KMS-11 (cell line): ENCODE data around the gene ZNF229.
"Not testable (repeated sequence)": the region's sequence is repeated elsewhere in the genome, so short reads cannot be mapped to it uniquely, and the experiment has no call there.

Experiments
- H2AFZ ChIP-seq: fragments of 200-600 bp; sonication (generic); 2 replicates; pipeline ENCODE4 v1.6.1; 2016; ENCODE audit warnings: antibody characterized with exemption, mixed run types, low read depth
- H3K27ac ChIP-seq: fragments of 200-600 bp; sonication (generic); 2 replicates; pipeline ENCODE4 v1.6.1; 2016; ENCODE audit warnings: mild to moderate bottlenecking, mixed run types
- H3K27me3 ChIP-seq: fragments of 200-600 bp; sonication (generic); 2 replicates; pipeline ENCODE4 v1.6.1; 2017; ENCODE audit warnings: mild to moderate bottlenecking, low read depth, mixed run types, moderate library complexity; ENCODE audit not compliant: insufficient read depth
- H3K36me3 ChIP-seq: fragments of 200-600 bp; sonication (generic); 2 replicates; pipeline ENCODE4 v1.6.1; 2017; ENCODE audit warnings: mild to moderate bottlenecking, mixed run types; ENCODE audit not compliant: insufficient read depth
- H3K4me1 ChIP-seq: fragments of 200-600 bp; sonication (generic); 2 replicates; pipeline ENCODE4 v1.6.1; 2016; ENCODE audit warnings: mild to moderate bottlenecking, low read depth, mixed run types; ENCODE audit not compliant: poor library complexity, severe bottlenecking
- H3K4me2 ChIP-seq: fragments of 200-600 bp; sonication (generic); 2 replicates; pipeline ENCODE4 v1.7.0; 2016; ENCODE audit warnings: mild to moderate bottlenecking, mixed run types
- H3K4me3 ChIP-seq: fragments of 200-600 bp; sonication (generic); IDR thresholded peaks from 2 replicates; pipeline ENCODE4 v1.6.1; 2017; ENCODE audit warnings: low read depth, low read length, mixed read lengths; ENCODE audit not compliant: insufficient read depth
- H3K79me2 ChIP-seq: fragments of 200-600 bp; sonication (generic); 2 replicates; pipeline ENCODE4 v1.6.1; 2016; ENCODE audit warnings: low read depth, mixed run types; ENCODE audit not compliant: insufficient read depth
- H3K9ac ChIP-seq: fragments of 200-600 bp; sonication (generic); 2 replicates; pipeline ENCODE4 v1.6.1; 2016; ENCODE audit warnings: mild to moderate bottlenecking, mixed run types
- H4K20me1 ChIP-seq: fragments of 200-600 bp; sonication (generic); 2 replicates; pipeline ENCODE4 v1.6.1; 2016; ENCODE audit warnings: mild to moderate bottlenecking, mixed run types; ENCODE audit not compliant: insufficient read depth
- TF ChIP-seq, protein P1 (sequence below): fragments of 200-600 bp; sonication (generic); conservative IDR thresholded peaks from 2 replicates; pipeline ENCODE4 v1.6.1; 2017; ENCODE audit warnings: low read depth, mild to moderate bottlenecking, antibody characterized with exemption, low read length, moderate library complexity, mixed read lengths

Gene ZNF229

DNA sequence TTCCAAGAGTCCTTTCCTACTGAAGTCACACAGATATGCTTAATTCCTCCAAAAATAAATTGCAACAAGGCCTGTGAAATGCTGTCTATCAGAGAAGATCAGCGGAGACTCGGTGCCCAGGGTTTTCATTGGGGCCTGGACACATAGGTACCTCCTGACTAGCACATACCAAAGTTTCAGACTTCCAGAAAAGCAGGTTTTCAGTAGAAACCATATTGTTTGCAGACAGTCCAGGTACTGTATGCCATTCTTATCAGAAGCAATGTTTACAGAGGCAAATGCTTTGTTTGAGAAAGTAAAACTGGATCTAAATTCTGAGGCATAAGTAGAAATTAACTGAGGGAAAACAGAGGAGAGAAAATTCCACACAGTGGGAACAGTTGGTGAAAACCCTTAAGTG is 12.8 kb downstream of the ZNF229 start:
- Histone ChIP-seq H4K20me1 (no peaks in the 10 kb centered on the region), H3K79me2 (no peaks in the 10 kb centered on the region), H3K4me1 (no peaks in the 10 kb centered on the region), H3K9ac (no peak overlapping the region), H3K27ac (no peak overlapping the region), H3K4me3 (no peak overlapping the region), H2AFZ (no peak overlapping the region), H3K4me2 (no peak overlapping the region), H3K36me3 (no peaks in the 10 kb centered on the region), H3K27me3 (no peaks in the 10 kb centered on the region)
- TF ChIP-seq, protein P1, sequence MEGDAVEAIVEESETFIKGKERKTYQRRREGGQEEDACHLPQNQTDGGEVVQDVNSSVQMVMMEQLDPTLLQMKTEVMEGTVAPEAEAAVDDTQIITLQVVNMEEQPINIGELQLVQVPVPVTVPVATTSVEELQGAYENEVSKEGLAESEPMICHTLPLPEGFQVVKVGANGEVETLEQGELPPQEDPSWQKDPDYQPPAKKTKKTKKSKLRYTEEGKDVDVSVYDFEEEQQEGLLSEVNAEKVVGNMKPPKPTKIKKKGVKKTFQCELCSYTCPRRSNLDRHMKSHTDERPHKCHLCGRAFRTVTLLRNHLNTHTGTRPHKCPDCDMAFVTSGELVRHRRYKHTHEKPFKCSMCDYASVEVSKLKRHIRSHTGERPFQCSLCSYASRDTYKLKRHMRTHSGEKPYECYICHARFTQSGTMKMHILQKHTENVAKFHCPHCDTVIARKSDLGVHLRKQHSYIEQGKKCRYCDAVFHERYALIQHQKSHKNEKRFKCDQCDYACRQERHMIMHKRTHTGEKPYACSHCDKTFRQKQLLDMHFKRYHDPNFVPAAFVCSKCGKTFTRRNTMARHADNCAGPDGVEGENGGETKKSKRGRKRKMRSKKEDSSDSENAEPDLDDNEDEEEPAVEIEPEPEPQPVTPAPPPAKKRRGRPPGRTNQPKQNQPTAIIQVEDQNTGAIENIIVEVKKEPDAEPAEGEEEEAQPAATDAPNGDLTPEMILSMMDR = no peak

DNA sequence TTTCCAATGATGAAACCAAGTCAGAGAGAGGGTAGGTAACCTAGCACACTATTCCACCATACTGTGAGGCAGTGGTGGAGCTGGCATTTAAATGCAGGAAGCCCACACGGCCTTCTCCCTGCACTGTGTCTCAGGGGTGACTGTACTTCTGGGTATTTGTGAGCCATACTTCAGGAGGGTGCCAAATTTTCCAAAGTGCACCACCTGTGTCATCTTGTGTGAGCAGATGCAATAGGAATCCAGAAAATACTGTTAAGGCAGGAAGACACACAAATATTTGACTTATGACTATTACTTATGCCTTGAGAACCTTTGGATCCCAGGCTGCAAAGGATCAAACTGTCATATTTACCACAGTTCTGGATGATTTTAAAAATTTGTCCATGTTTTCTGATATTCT is 17.3 kb downstream of the ZNF229 start:
- no peaks in the 10 kb centered on the region for H3K4me1 ChIP-seq
- no peak overlapping the region for H3K27ac ChIP-seq
- H4K20me1 ChIP-seq = no peaks in the 10 kb centered on the region
- no peak overlapping the region for H2AFZ ChIP-seq
- H3K27me3 ChIP-seq = no peaks in the 10 kb centered on the region
- no peak overlapping the region for H3K9ac ChIP-seq
- H3K4me3 ChIP-seq = no peak overlapping the region
- TF ChIP-seq, protein P1 = no peak
- H3K36me3 ChIP-seq = no peaks in the 10 kb centered on the region
- H3K79me2 ChIP-seq = no peaks in the 10 kb centered on the region
- H3K4me2 ChIP-seq = no peak overlapping the region

DNA sequence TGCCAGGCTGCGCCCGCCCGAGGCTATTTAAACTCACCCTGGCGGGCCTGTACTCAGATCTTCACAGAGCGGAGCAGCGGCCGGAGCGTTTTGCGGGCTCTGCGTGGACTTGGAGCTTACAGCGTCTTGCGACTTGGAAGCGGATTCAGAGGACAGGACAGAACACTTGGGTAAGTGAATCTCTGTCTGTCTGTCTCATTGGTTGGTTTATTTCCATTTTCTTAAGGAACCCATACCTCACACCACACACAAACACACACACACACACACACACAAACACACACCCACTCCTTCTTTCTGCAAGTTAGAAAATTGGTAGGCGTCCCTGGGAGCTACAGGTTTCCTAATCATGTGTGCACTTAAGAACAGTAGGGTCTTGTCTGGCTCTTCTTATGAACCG is 32.7 kb downstream of the ZNF229 start:
- not testable (repeated sequence) for H3K36me3 ChIP-seq, H3K4me1 ChIP-seq, H3K4me3 ChIP-seq, H3K27ac ChIP-seq, H3K4me2 ChIP-seq, H3K27me3 ChIP-seq, H3K79me2 ChIP-seq, H3K9ac ChIP-seq, H4K20me1 ChIP-seq, H2AFZ ChIP-seq

DNA sequence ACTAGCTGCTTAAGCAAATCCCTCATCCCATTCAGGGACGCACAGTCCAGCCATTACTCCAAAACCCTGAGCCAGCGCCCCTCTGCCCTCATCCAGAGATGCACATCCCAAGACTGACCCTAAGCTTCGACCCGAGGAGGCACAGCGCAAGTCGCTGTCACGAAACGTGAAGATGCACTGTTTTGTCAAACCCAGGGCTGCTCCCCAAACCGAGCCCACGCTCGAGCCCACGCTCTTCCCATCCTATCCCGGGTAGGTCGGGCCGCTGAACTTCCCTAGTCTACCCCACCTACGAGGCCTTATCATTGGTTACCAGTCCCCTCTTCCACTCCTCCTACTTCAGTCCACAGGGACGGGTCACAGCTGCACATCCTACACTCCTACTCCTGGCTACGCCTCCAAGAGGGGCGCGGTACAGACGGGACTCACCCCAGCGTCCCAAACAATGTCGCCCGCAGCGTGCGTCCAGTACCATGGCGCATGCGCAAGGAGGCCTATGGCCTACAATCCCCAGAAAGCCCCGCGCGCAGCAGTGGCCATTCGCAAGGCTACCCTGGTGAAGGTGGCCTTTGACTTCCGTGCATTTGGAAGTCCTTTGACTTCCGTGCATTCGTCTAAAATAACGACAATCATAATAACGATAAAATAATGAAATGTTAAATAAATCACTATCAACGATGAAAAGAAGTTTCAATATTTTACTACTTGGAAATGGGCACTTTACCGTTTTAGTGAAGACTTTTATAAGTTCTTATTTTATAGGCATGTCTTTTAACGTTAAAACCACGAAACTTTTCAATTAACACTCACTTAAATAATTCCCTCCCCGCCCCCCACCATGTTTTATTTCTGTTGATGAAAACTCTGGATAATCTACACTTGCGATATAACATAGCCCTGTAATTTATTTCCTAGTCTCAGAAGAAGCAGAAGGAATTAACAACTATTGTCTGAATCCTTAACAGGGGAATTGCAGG is 46.8 kb downstream of the ZNF229 start, which contains the start of gene ZNF285:
Gene ZNF285 (minus strand): TSS at position 470 of the 977 bp plus-strand sequence. CDS start 4,395 bp downstream, outside the sequence.
- Histone ChIP-seq H3K4me2 (no peak within 1 kb of the TSS), H3K36me3 (no peaks in the 10 kb centered on the region), H4K20me1 (no peaks in the 10 kb centered on the region), H3K4me1 (no peaks in the 10 kb centered on the region), H3K79me2 (no peaks in the 10 kb centered on the region), H3K27me3 (no peaks in the 10 kb centered on the region), H3K27ac (no peak within 1 kb of the TSS), H3K9ac (no peak within 1 kb of the TSS), H3K4me3 (no peak within 1 kb of the TSS), H2AFZ (no peak within 1 kb of the TSS)
- TF ChIP-seq, protein P1 = no peak

DNA sequence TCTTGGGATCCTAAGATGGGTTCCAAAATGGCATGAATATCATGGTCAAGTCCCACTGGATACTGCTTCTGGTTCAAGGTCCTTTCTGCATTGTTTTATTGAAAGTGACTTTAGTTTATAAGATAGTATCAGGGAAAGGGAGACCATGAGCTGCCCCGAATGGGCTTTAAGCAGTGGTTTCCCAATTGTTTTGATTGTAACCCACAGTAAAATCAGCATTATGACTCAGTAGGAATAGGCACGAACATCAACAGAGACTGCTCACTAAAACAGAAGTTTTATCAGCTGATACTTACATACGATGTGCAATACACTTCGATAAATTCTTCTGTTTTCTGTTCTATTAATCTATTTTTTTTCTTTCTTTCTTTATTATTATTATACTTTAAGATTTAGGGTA is 59.0 kb downstream of the ZNF229 start:
- not testable (repeated sequence) for H3K4me3 ChIP-seq, H4K20me1 ChIP-seq, H3K79me2 ChIP-seq, H3K27ac ChIP-seq, H3K4me1 ChIP-seq, H3K4me2 ChIP-seq, H2AFZ ChIP-seq, H3K27me3 ChIP-seq, H3K9ac ChIP-seq, H3K36me3 ChIP-seq
